SJCRH30 (cell line): ENCODE data around the gene RMDN2. TPM values are rescaled to one million over a fixed set of nuclear protein-coding genes. Genes with fewer than 3 reads are reported as not detected.
"Not testable (repeated sequence)": the region's sequence is repeated elsewhere in the genome, so short reads cannot be mapped to it uniquely, and the experiment has no call there.

Source experiments
- DNase-seq, 2 experiments: peaks; one replicate each; pipeline ENCODE4 v3.0.0-alpha.2; 2015 to 2020
- H3K27ac ChIP-seq: fragments of 250-450 bp; sonication (Bioruptor Pico); 2 replicates; pipeline ENCODE4 v1.5.1; 2020; ENCODE audit warnings: mild to moderate bottlenecking, moderate library complexity
- H3K27me3 ChIP-seq: fragments of 250-450 bp; sonication (Bioruptor Pico); 2 replicates; pipeline ENCODE4 v1.5.1; 2020; ENCODE audit warnings: mild to moderate bottlenecking, moderate library complexity
- H3K36me3 ChIP-seq: fragments of 250-450 bp; sonication (Bioruptor Pico); 2 replicates; pipeline ENCODE4 v1.5.1; 2020; ENCODE audit warnings: mild to moderate bottlenecking, moderate library complexity
- H3K4me1 ChIP-seq: fragments of 250-450 bp; sonication (Bioruptor Pico); 2 replicates; pipeline ENCODE4 v1.5.1; 2020; ENCODE audit warnings: mild to moderate bottlenecking, moderate library complexity
- H3K4me3 ChIP-seq: fragments of 250-450 bp; sonication (Bioruptor Pico); 2 replicates; pipeline ENCODE4 v1.5.1; 2020; ENCODE audit warnings: mild to moderate bottlenecking, moderate library complexity
- H3K9me3 ChIP-seq: fragments of 250-450 bp; sonication (Bioruptor Pico); replicated peaks from 2 replicates; pipeline ENCODE4 v1.5.1; 2020; ENCODE audit warnings: mild to moderate bottlenecking, moderate library complexity
- total RNA-seq: library from RNA; depleted of rRNA; stranded (reverse); fragments of >200 nt; shearing (Covaris generic); gene quantifications from 2 replicates; pipeline ENCODE4 v1.2.3, GENCODE V29; 2014

RMDN2 gene
- total RNA-seq, 1 experiment from 2014 or later = 2.1 TPM

- Histone ChIP-seq H3K9me3 (no peaks in the 10 kb centered on the region), H3K27me3 (peaks cover 2% of the 10 kb centered on the region; the same call in 1 of the 2 replicates), H3K4me3 (no peak overlapping the region), H3K27ac (no peak overlapping the region), H3K36me3 (no peaks in the 10 kb centered on the region), H3K4me1 (peaks cover 4% of the 10 kb centered on the region; the same call in 1 of the 2 replicates)
- no peak for DNase-seq
Observed at GRCh38 chr2:38017836-38018235, 92.7 kb downstream of the RMDN2 start.

- not testable (repeated sequence) for H3K36me3 ChIP-seq, DNase-seq, H3K9me3 ChIP-seq, H3K27me3 ChIP-seq, H3K27ac ChIP-seq, H3K4me3 ChIP-seq, H3K4me1 ChIP-seq
Observed at GRCh38 chr2:38020359-38021069, 95.4 kb downstream of the RMDN2 start.

GRCh38 chr2:38021589-38021988 lies 96.5 kb downstream of the RMDN2 start:
- DNase-seq = peak in 1 of 2 experiments; percentile 11
- H3K27me3 ChIP-seq = peaks cover 2% of the 10 kb centered on the region; the same call in 1 of the 2 replicates

DNA sequence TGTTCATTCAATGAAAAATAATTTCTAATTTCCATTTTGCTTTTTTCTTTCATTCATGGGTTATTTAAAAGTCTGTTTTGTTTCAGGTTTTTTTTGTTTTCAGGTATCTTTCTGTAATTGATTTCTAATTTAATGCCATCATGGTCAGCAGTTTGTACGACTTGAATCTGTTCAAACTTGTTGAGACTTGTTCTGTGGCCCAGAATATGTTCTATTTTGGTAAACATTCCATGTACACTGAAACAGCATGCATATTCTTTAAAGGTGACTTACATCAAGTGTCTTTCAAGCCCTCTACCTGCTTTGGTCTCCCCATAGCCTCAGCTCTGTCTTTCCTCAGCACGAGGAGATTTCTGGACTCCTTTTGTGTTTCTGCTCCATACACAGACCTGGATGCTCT lies 101.8 kb downstream of the RMDN2 start:
- Histone ChIP-seq H3K4me3 (no peak overlapping the region), H3K9me3 (no peaks in the 10 kb centered on the region), H3K36me3 (no peaks in the 10 kb centered on the region), H3K27me3 (0 out of 2 replicates have a peak, but pooled peaks cover 4% of the 10 kb centered on the region), H3K27ac (no peak overlapping the region), H3K4me1 (no peaks in the 10 kb centered on the region)
- no peak for DNase-seq

More at GRCh38 chr2:38021589-38021988, 96.5 kb downstream of the RMDN2 start:
- Histone ChIP-seq H3K36me3 (no peaks in the 10 kb centered on the region), H3K9me3 (no peaks in the 10 kb centered on the region), H3K4me3 (no peak overlapping the region), H3K27ac (no peak overlapping the region), H3K4me1 (no peaks in the 10 kb centered on the region)

- no peak overlapping the region for H3K27ac ChIP-seq
- H3K36me3 ChIP-seq = no peaks in the 10 kb centered on the region
- no peaks in the 10 kb centered on the region for H3K4me1 ChIP-seq
- H3K9me3 ChIP-seq = no peaks in the 10 kb centered on the region
- peak in 1 of 2 experiments; percentile 23 for DNase-seq
- H3K27me3 ChIP-seq = 0 out of 2 replicates have a peak, but pooled peaks cover 4% of the 10 kb centered on the region
- no peak overlapping the region for H3K4me3 ChIP-seq
Observed at GRCh38 chr2:38028829-38029228, 103.7 kb downstream of the RMDN2 start.

- Histone ChIP-seq H3K27me3 (0 out of 2 replicates have a peak, but pooled peaks cover 4% of the 10 kb centered on the region), H3K27ac (no peak overlapping the region), H3K4me1 (no peaks in the 10 kb centered on the region), H3K9me3 (no peaks in the 10 kb centered on the region), H3K36me3 (no peaks in the 10 kb centered on the region), H3K4me3 (no peak overlapping the region)
- DNase-seq = no peak
Observed at GRCh38 chr2:38029512-38029911, 104.4 kb downstream of the RMDN2 start.

DNA sequence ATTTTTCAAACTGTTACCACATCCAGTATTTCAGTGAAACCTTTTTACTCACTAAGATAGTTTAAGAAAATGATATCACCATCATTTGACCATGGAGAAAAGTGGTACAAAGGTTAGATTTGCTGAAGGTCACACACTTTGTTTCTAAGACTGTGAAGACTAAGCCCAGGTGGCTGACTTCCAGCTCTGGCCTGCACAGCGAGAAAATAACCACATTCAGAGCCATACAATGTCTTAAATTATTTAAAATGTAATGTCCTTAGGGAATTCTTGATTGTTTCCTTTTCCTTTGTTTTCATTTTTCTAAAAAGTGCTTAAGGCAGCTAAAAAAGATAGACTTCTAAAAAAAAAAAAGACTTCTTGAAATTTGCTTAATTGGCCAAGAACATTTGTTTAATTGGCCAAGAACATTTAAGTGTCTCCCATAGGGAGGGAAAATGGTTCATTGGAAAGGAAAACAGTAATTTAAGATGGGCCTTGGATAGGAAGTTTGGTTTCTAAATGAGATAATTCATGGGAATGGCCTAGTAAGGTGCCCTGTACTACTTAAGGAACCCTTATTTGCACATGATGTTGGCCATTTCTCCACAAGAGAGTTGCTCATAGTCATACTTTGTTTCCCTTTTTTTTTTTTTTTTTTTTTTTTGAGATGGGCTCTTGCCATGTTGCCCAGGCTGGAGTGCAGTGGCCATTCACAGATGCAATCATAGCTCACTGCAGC lies 105.7 kb downstream of the RMDN2 start:
- Histone ChIP-seq H3K27me3 (0 out of 2 replicates have a peak, but pooled peaks cover 8% of the 10 kb centered on the region), H3K36me3 (no peaks in the 10 kb centered on the region), H3K4me3 (no peak overlapping the region), H3K4me1 (no peaks in the 10 kb centered on the region), H3K27ac (no peak overlapping the region), H3K9me3 (no peaks in the 10 kb centered on the region)
- DNase-seq = no peak

DNA sequence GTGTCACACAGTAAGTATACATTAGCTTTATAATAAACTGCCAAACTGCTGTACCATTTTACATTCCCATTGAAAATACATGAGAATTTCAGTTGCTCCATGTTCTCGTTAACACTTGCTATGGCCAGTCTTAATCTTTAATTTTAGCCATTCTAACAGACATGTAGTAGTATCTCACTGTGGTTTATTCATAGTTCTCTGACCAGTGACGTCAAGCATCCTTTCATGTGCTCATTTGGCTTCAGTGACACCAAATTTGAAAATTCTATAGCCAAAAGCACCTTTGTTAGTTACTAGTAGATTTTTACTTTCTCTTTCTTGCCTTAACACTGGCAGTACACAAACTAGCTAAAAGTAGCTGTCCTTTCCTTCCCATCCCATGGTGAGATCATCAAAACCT lies 107.9 kb downstream of the RMDN2 start:
- Histone ChIP-seq H3K4me3 (no peak overlapping the region), H3K4me1 (no peaks in the 10 kb centered on the region), H3K27ac (no peak overlapping the region), H3K36me3 (no peaks in the 10 kb centered on the region), H3K27me3 (peaks cover 11% of the 10 kb centered on the region; the same call in 1 of the 2 replicates), H3K9me3 (no peaks in the 10 kb centered on the region)
- DNase-seq = no peak

GRCh38 chr2:38033646-38034045 lies 108.6 kb downstream of the RMDN2 start:
- Histone ChIP-seq H3K36me3 (no peaks in the 10 kb centered on the region), H3K27ac (no peak overlapping the region), H3K27me3 (peaks cover 11% of the 10 kb centered on the region; the same call in 1 of the 2 replicates), H3K4me3 (no peak overlapping the region), H3K9me3 (no peaks in the 10 kb centered on the region), H3K4me1 (no peaks in the 10 kb centered on the region)
- DNase-seq = no peak

DNA sequence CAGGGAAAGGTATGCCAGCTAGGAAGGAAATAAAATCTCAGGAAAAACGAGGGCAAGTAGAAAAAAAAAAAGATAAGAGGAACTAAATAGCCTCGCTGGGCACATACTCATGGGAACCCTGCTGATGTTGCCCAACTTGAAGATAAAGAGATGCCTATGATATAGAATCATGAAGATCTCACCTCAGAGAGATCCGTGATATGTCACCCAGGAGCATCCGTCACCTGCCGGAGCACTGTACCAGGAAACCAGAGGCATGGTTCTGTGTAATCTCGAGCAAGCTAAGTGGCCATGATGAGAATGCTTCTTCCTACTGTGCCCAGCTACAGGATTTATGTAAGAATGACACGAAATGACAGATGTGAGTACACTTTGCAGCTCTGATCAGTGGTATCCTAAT lies 110.9 kb downstream of the RMDN2 start:
- Histone ChIP-seq H3K36me3 (no peaks in the 10 kb centered on the region), H3K4me1 (no peaks in the 10 kb centered on the region), H3K4me3 (no peak overlapping the region), H3K9me3 (no peaks in the 10 kb centered on the region), H3K27me3 (peaks cover 11% of the 10 kb centered on the region; the same call in 1 of the 2 replicates), H3K27ac (no peak overlapping the region)
- DNase-seq = no peak

- Histone ChIP-seq H3K4me1 (no peaks in the 10 kb centered on the region), H3K27ac (no peak overlapping the region), H3K4me3 (no peak overlapping the region), H3K36me3 (no peaks in the 10 kb centered on the region), H3K27me3 (peaks cover 11% of the 10 kb centered on the region; the same call in 1 of the 2 replicates), H3K9me3 (no peaks in the 10 kb centered on the region)
- DNase-seq = no peak
Observed at GRCh38 chr2:38037325-38037724, 112.2 kb downstream of the RMDN2 start.

GRCh38 chr2:38037757-38038621 lies 112.9 kb downstream of the RMDN2 start:
- no peak for DNase-seq
- H3K27me3 ChIP-seq = peaks cover 11% of the 10 kb centered on the region; the same call in 1 of the 2 replicates

GRCh38 chr2:38038682-38039081 lies 113.6 kb downstream of the RMDN2 start:
- DNase-seq = no peak
- Histone ChIP-seq H3K4me3 (no peak overlapping the region), H3K27me3 (peaks cover 11% of the 10 kb centered on the region; the same call in 1 of the 2 replicates), H3K4me1 (no peaks in the 10 kb centered on the region), H3K36me3 (no peaks in the 10 kb centered on the region), H3K9me3 (no peaks in the 10 kb centered on the region), H3K27ac (no peak overlapping the region)

More at GRCh38 chr2:38037757-38038621, 112.9 kb downstream of the RMDN2 start:
- no peaks in the 10 kb centered on the region for H3K36me3 ChIP-seq
- H3K4me1 ChIP-seq = no peaks in the 10 kb centered on the region
- no peaks in the 10 kb centered on the region for H3K9me3 ChIP-seq
- H3K27ac ChIP-seq = no peak overlapping the region
- H3K4me3 ChIP-seq = no peak overlapping the region

DNA sequence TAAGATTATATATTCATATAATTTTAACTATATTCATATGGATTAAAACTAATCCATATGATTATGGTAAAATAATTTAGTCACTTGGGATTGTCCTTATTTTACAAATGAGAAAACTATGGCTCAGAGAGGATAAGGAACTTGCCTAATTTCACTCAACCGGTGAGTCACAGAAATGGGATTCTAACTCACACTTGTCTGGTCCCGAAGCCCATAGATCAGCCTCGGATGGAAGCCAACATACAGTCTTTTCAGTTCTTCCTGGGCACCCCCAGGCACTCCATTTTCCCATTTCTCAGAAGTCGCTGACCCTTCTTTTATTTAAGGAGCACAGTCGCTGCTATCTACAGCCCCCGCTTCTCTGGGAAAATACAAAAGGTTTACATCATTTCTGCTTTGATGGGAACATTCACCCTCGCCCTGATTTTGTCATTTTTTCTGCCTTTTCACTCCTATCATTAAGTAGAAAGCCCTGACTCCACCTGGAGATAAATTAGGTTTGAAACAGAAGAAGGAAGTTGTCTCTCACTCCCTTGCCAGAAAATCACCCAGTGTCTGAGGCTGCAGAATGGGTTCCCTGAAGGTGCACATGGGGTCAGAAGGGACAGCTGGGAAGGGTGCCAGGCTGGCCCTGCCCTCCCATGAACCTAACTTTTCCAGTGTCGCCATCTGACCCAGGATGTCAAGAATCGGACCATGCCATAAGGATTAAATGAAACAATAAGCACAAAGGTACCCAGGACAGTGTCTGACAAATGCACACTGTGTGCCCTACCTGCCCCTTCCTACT lies 114.2 kb downstream of the RMDN2 start:
- no peaks in the 10 kb centered on the region for H3K9me3 ChIP-seq
- no peaks in the 10 kb centered on the region for H3K4me1 ChIP-seq
- peaks cover 11% of the 10 kb centered on the region; the same call in 1 of the 2 replicates for H3K27me3 ChIP-seq
- DNase-seq = no peak
- H3K4me3 ChIP-seq = no peak overlapping the region
- no peak overlapping the region for H3K27ac ChIP-seq
- H3K36me3 ChIP-seq = no peaks in the 10 kb centered on the region
